GM19463 (cell line): ENCODE data around the gene TMEM51.

Source experiments
- ATAC-seq: cut with Tn5 transposase; IDR thresholded peaks from one replicate; pipeline ENCODE4 v1.9.1; 2021; ENCODE audit warnings: mild to moderate bottlenecking, moderate library complexity; ENCODE audit not compliant: unreplicated experiment

Gene TMEM51

GRCh38 chr1:15191770-15192169, 38.2 kb downstream of the TMEM51 start:
- ATAC-seq: no peak

GRCh38 chr1:15192916-15193550, 39.5 kb downstream of the TMEM51 start:
- no peak for ATAC-seq

GRCh38 chr1:15195420-15196052, 42.0 kb downstream of the TMEM51 start:
- ATAC-seq: no peak

GRCh38 chr1:15196069-15196468, 42.5 kb downstream of the TMEM51 start:
- no peak for ATAC-seq

GRCh38 chr1:15196807-15197530, 43.4 kb downstream of the TMEM51 start:
- no peak for ATAC-seq

- no peak for ATAC-seq
These were observed 44.3 kb downstream of the TMEM51 start for GRCh38 chr1:15197591-15198447.

GRCh38 chr1:15198684-15199083, 45.1 kb downstream of the TMEM51 start:
- ATAC-seq: no peak

- ATAC-seq: no peak
These were observed 47.7 kb downstream of the TMEM51 start for GRCh38 chr1:15201221-15201620.

GRCh38 chr1:15201849-15202551, 48.5 kb downstream of the TMEM51 start:
- no peak for ATAC-seq

- ATAC-seq: no peak
These were observed 51.4 kb downstream of the TMEM51 start for GRCh38 chr1:15204931-15205330.

- ATAC-seq: no peak
These were observed 52.2 kb downstream of the TMEM51 start for GRCh38 chr1:15205586-15206346.

GRCh38 chr1:15206418-15207030, 53.0 kb downstream of the TMEM51 start:
- ATAC-seq: no peak

- no peak for ATAC-seq
These were observed 53.7 kb downstream of the TMEM51 start for GRCh38 chr1:15207031-15207828.

GRCh38 chr1:15207829-15208429, 54.4 kb downstream of the TMEM51 start:
- ATAC-seq: no peak

GRCh38 chr1:15210651-15211375, 57.3 kb downstream of the TMEM51 start:
- ATAC-seq: no peak

- no peak for ATAC-seq
These were observed 57.9 kb downstream of the TMEM51 start for GRCh38 chr1:15211424-15211823.

GRCh38 chr1:15212216-15212953, 58.8 kb downstream of the TMEM51 start:
- ATAC-seq: no peak
